Esophagus squamous epithelium (tissue), 5 donors: ENCODE measurements around the gene IMPG2. TPM values are rescaled to one million over a fixed set of nuclear protein-coding genes. Genes with fewer than 3 reads are reported as not detected.

Experiments used
- DNase-seq: peaks from one replicate; lab custom pipeline; 2025; lab: John Stamatoyannopoulos, UW
- H3K27ac ChIP-seq, 4 donors: fragments of 200-600 bp; sonication (generic); one replicate each; pipeline ENCODE4 v1.5.1; 2016 to 2019; ENCODE audit warnings: mild to moderate bottlenecking in 1 of 4
- H3K27me3 ChIP-seq, 4 donors: fragments of 200-600 bp; sonication (generic); 1 replicate in 3 of 4; 2 replicates in 1 of 4; pipeline versions ENCODE4 v1.5.1 to v1.6.0; 2017 to 2021; ENCODE audit warnings: antibody characterized with exemption in 1 of 4
- H3K36me3 ChIP-seq, 3 donors: fragments of 200-600 bp; sonication (generic); one replicate each; pipeline ENCODE4 v1.5.1; 2016 to 2019
- H3K4me1 ChIP-seq, 3 donors: fragments of 200-600 bp; sonication (generic); one replicate each; pipeline ENCODE4 v1.5.1; 2017 to 2019
- H3K4me3 ChIP-seq, 4 donors: fragments of 200-600 bp; sonication (generic); 1 replicate in 3 of 4; 2 replicates in 1 of 4; pipeline ENCODE4 v1.5.1; 2016 to 2019; ENCODE audit warnings: mild to moderate bottlenecking in 2 of 4, moderate library complexity in 1 of 4
- H3K9me3 ChIP-seq, 3 donors: fragments of 200-600 bp; sonication (generic); one replicate each; pipeline ENCODE4 v1.5.1; 2016 to 2019
- CTCF ChIP-seq, 6 experiments: fragments of 450-650 bp in 4 of 6; fragments of 200-600 bp in 2 of 6; sonication (generic) in 2 of 6; IDR thresholded peaks; one replicate each; pipeline ENCODE4 v1.5.1; 2016 to 2019; ENCODE audit warnings: antibody characterized with exemption in 6 of 6, mild to moderate bottlenecking in 4 of 6, moderate library complexity in 4 of 6
- POLR2A ChIP-seq, 4 donors: fragments of 450-650 bp; IDR thresholded peaks; one replicate each; pipeline ENCODE4 v1.6.1; 2017; ENCODE audit warnings: antibody characterized with exemption in 4 of 4, mild to moderate bottlenecking in 4 of 4, moderate library complexity in 3 of 4
- WGBS, 2 donors: methylation state at CpG; one replicate each; pipeline ENCODE4 v1.1.5; 2018; 5-methylcytosine and 5-hydroxymethylcytosine counted together
- intact Hi-C: fragments of 100-400 bp; cut with DNase I; formaldehyde crosslinking; loops from one replicate; pipeline ENCODE4 v1.15.0; 2022
- total RNA-seq, 4 donors: library from RNA; depleted of rRNA; stranded (reverse); fragments of >200 nt; gene quantifications; one replicate each; pipeline ENCODE4 v1.1.0, GENCODE V29; 2016
- donor health status: DM: yes; HTN: yes; CAD: no.

Gene IMPG2
- total RNA-seq, 4 donors from 2014 or later = 0.04 to 0.19 (median 0.09) TPM; not detected in 1

DNA sequence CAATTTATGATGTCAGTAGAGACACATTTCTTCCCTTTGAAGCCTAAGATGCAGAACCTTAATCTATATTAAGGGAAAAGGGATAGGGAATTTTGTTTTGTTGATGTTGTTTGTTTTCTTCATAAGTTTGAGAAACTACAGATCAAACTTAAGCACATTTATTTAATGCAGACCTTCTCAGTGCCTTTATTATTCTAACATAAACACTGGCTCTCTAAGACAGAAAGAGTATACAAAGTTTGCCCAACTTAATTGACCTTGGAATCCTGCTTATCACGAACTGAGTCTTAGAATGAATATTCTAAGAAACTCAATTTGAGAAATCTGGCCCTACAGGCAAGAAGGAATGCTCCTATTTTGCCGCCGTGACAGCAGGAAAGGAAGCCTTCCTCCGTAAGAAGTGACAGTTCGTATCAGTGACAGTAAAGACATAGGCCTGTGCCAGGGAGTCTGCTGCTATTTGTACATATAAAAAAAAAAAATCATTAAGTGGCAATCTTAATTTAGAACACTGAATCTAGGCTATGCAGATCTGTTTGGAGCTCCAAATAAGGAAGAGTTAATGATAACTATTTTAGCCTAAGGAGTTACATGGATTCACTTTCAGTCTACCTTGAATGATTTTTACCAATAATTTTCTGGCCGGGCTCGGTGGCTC lies 8.8 kb upstream of the IMPG2 start:
- no peak for TF ChIP-seq POLR2A (IDR thresholded peaks at IDR 0.05)
- no peak for TF ChIP-seq CTCF (IDR thresholded peaks at IDR 0.05)

DNA sequence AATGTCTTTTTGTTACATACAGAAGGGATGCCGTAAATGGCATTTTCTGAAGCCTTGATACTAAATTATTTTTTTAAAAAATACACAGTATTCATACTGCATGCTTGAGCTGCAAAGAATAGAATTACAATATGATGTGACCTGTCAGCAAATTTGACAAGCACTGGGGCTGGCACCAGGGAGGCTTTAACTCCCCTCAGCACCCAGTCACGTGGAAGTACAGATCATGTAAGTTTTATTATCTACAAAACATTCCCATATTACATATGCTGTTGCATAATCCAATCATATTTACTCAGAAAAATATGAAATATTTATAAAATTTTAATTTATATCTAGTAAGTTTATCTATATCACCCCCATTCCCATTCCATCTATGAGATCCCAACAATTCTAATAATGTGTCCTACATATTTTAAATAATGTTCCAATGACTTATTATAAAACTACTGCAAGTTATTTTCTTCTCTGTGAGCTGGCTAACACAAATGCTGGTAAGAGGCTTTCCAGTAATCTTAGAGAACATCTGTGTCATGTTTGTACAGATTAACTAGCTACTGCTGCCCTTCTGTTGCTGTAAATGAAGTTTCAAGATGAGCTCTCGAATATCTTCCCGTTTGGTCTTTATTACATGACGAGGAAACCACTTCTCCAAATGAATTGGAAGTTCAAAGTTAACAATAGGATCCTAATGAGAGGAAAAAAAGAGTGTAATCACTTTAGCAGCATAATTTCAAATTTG lies 5.2 kb upstream of the IMPG2 start:
- Histone ChIP-seq H3K27ac (no peak overlapping the region), H3K9me3 (no peaks in the 10 kb centered on the region), H3K4me3 (no peak overlapping the region), H3K36me3 (peaks cover 0 to 61% (median 0%) of the 10 kb centered on the region in 3 donors), H3K27me3 (no peaks in the 10 kb centered on the region), H3K4me1 (no peaks in the 10 kb centered on the region)
- WGBS, 2 donors = 71 to 85% methylated on average over 5 of the region's 5 CpGs
- no peak for DNase-seq
- intact Hi-C loops = no loop called here
- TF ChIP-seq CTCF (IDR thresholded peaks at IDR 0.05) (no peak), POLR2A (IDR thresholded peaks at IDR 0.05) (no peak)

More for the DNA sequence above, 8.8 kb upstream of the IMPG2 start:
- H3K9me3 ChIP-seq = no peaks in the 10 kb centered on the region
- intact Hi-C loops = no loop called here
- no peak for DNase-seq
- H3K27me3 ChIP-seq = no peaks in the 10 kb centered on the region
- H3K27ac ChIP-seq = no peak overlapping the region
- H3K4me3 ChIP-seq = no peak overlapping the region
- no peaks in the 10 kb centered on the region for H3K4me1 ChIP-seq
- H3K36me3 ChIP-seq = peaks cover 0 to 64% (median 0%) of the 10 kb centered on the region in 3 donors
- 95 to 97% methylated on average over 7 of the region's 7 CpGs for WGBS, 2 donors

- WGBS, 2 donors = 80% methylated on average over 5 of the region's 5 CpGs
- TF ChIP-seq CTCF (IDR thresholded peaks at IDR 0.05) = no peak
- no peak for TF ChIP-seq POLR2A (IDR thresholded peaks at IDR 0.05)
- no peaks in the 10 kb centered on the region for H3K27me3 ChIP-seq
- no peak overlapping the region for H3K27ac ChIP-seq
- H3K4me1 ChIP-seq = no peaks in the 10 kb centered on the region
- intact Hi-C loops = no loop called here
- H3K4me3 ChIP-seq = no peak overlapping the region
- H3K36me3 ChIP-seq = peaks cover 0 to 9% (median 0%) of the 10 kb centered on the region in 3 donors
- DNase-seq = no peak
- no peaks in the 10 kb centered on the region for H3K9me3 ChIP-seq
Measured at GRCh38 chr3:101319531-101319930, 844 bp downstream of the IMPG2 start.

- no peak for DNase-seq
- intact Hi-C loops = no loop called here
- WGBS, 2 donors = 88 to 95% methylated on average over 2 of the region's 2 CpGs
Measured at GRCh38 chr3:101312545-101312944, 7.8 kb downstream of the IMPG2 start.

More at GRCh38 chr3:101312545-101312944, 7.8 kb downstream of the IMPG2 start:
- H3K4me1 ChIP-seq = no peaks in the 10 kb centered on the region
- no peaks in the 10 kb centered on the region for H3K36me3 ChIP-seq
- TF ChIP-seq CTCF (IDR thresholded peaks at IDR 0.05) (no peak), POLR2A (IDR thresholded peaks at IDR 0.05) (no peak)
- H3K27ac ChIP-seq = no peak overlapping the region
- no peaks in the 10 kb centered on the region for H3K27me3 ChIP-seq
- no peak overlapping the region for H3K4me3 ChIP-seq
- peaks cover 0 to 10% (median 8%) of the 10 kb centered on the region in 3 donors for H3K9me3 ChIP-seq
